GM23338 (cell line): Measurements from ENCODE around the gene SETD1B. TPM values are rescaled to one million over a fixed set of nuclear protein-coding genes. Genes with fewer than 3 reads are reported as not detected.

Source experiments
- ATAC-seq: fragments of 200-7000 bp; cut with Tn5 transposase; 3 replicates; pipeline ENCODE4 v1.9.1; 2020
- DNase-seq: peaks from one replicate; pipeline ENCODE4 v3.0.0-alpha.2; 2015; ENCODE audit warnings: low spot score
- H2AFZ ChIP-seq: fragments of 200-600 bp; sonication (generic); 2 replicates; pipeline ENCODE4 v1.8.0; 2016; ENCODE audit warnings: antibody characterized with exemption, mild to moderate bottlenecking, moderate library complexity
- H3F3A ChIP-seq: fragments of 200-600 bp; sonication (generic); replicated peaks from 2 replicates; pipeline ENCODE4 v1.8.0; 2017; ENCODE audit warnings: antibody characterized with exemption, mixed run types, low read depth
- H3K27ac ChIP-seq: fragments of 200-600 bp; sonication (generic); 2 replicates; pipeline ENCODE4 v1.6.1; 2016; ENCODE audit warnings: low read depth
- H3K27me3 ChIP-seq: fragments of 200-600 bp; sonication (generic); 2 replicates; pipeline ENCODE4 v1.8.0; 2016; ENCODE audit warnings: mild to moderate bottlenecking, mixed run types, moderate library complexity; ENCODE audit not compliant: insufficient read depth
- H3K36me3 ChIP-seq: fragments of 200-600 bp; sonication (generic); 2 replicates; pipeline ENCODE4 v1.8.0; 2016; ENCODE audit warnings: mild to moderate bottlenecking; ENCODE audit not compliant: insufficient read depth
- H3K4me1 ChIP-seq: fragments of 200-600 bp; sonication (generic); 2 replicates; pipeline ENCODE4 v1.8.0; 2016; ENCODE audit warnings: mild to moderate bottlenecking, moderate library complexity; ENCODE audit not compliant: insufficient read depth
- H3K4me2 ChIP-seq: fragments of 200-600 bp; sonication (generic); 2 replicates; pipeline ENCODE4 v1.7.1; 2017; ENCODE audit warnings: mixed run types
- H3K4me3 ChIP-seq: fragments of 200-600 bp; sonication (generic); 2 replicates; pipeline ENCODE4 v1.6.1; 2016; ENCODE audit warnings: mixed run types
- H3K79me2 ChIP-seq: fragments of 200-600 bp; sonication (generic); replicated peaks from 2 replicates; pipeline ENCODE4 v1.8.0; 2017; ENCODE audit warnings: mild to moderate bottlenecking; ENCODE audit not compliant: insufficient read depth
- H3K9me2 ChIP-seq: fragments of 200-600 bp; sonication (generic); 2 replicates; pipeline ENCODE4 v1.8.0; 2017; ENCODE audit not compliant: insufficient read depth
- H4K20me1 ChIP-seq: fragments of 200-600 bp; sonication (generic); replicated peaks from 2 replicates; pipeline ENCODE4 v1.8.0; 2017; ENCODE audit warnings: mild to moderate bottlenecking; ENCODE audit not compliant: insufficient read depth
- H3K27ac Mint-ChIP-seq: 2 replicates; pipeline ENCODE4 v1.8.0; 2020; ENCODE audit warnings: inconsistent platforms, mild to moderate bottlenecking, moderate library complexity, mixed read lengths
- H3K27me3 Mint-ChIP-seq: 3 replicates; pipeline ENCODE4 v1.8.0; 2022; ENCODE audit warnings: low read depth, mild to moderate bottlenecking, moderate library complexity, mixed read lengths, inconsistent platforms; ENCODE audit not compliant: insufficient read depth, poor library complexity
- H3K36me3 Mint-ChIP-seq: 3 replicates; pipeline ENCODE4 v1.8.0; 2021; ENCODE audit warnings: low read depth, mild to moderate bottlenecking, inconsistent platforms, moderate library complexity, mixed read lengths
- H3K4me1 Mint-ChIP-seq: 3 replicates; pipeline ENCODE4 v1.8.0; 2020; ENCODE audit warnings: mild to moderate bottlenecking, inconsistent platforms, mixed read lengths
- H3K4me3 Mint-ChIP-seq: 3 replicates; pipeline ENCODE4 v1.8.0; 2021; ENCODE audit warnings: moderate library complexity, mild to moderate bottlenecking, inconsistent platforms, mixed read lengths
- H3K9me3 Mint-ChIP-seq: 3 replicates; pipeline ENCODE4 v1.8.0; 2020; ENCODE audit warnings: moderate library complexity, mild to moderate bottlenecking, inconsistent platforms, mixed read lengths
- CREB1 ChIP-seq: fragments of 250-450 bp; sonication (Bioruptor Pico); IDR thresholded peaks from 2 replicates; pipeline ENCODE4 v1.5.0; 2020; ENCODE audit warnings: low read depth, mild to moderate bottlenecking, moderate library complexity
- CTCF ChIP-seq, 2 experiments: fragments of 200-600 bp in 1 of 2; sonication (generic) in 1 of 2; conservative IDR thresholded peaks; 2 replicates each; pipeline versions ENCODE4 v1.5.1 to v1.6.1; 2016 to 2017; ENCODE audit warnings: antibody characterized with exemption in 2 of 2, low read depth in 2 of 2, mild to moderate bottlenecking in 2 of 2, moderate library complexity in 1 of 2
- EZH2phosphoT487 ChIP-seq: fragments of 200-600 bp; sonication (generic); IDR thresholded peaks from one replicate; pipeline ENCODE4 v1.8.1; 2018; ENCODE audit warnings: antibody characterized with exemption; ENCODE audit not compliant: unreplicated experiment
- NANOG ChIP-seq: IDR thresholded peaks from 2 replicates; pipeline ENCODE4 v1.6.1; 2016; ENCODE audit warnings: antibody characterized with exemption, borderline replicate concordance
- POLR2AphosphoS5 ChIP-seq: IDR thresholded peaks from 2 replicates; pipeline ENCODE4 v1.6.1; 2016; ENCODE audit warnings: antibody characterized with exemption, low read depth
- REST ChIP-seq: IDR thresholded peaks from one replicate; pipeline ENCODE4 v1.6.1; 2018; ENCODE audit warnings: antibody characterized with exemption; ENCODE audit not compliant: unreplicated experiment
- STAT1 ChIP-seq: IDR thresholded peaks from one replicate; pipeline ENCODE4 v1.6.1; 2016; ENCODE audit warnings: antibody characterized with exemption; ENCODE audit not compliant: unreplicated experiment
- ZNF462 ChIP-seq: fragments of 250-450 bp; sonication (Bioruptor Pico); IDR thresholded peaks from 2 replicates; pipeline ENCODE4 v1.5.0; 2020; ENCODE audit warnings: mild to moderate bottlenecking, moderate library complexity
- polyA plus RNA-seq: library from polyadenylated mRNA; unstranded; fragments of >200 nt; fragmentation: Nextera tagmentation; extraction: Ambion mirVana; gene quantifications from 2 replicates; pipeline ENCODE4 v1.2.1, GENCODE V29; 2016
- total RNA-seq: library from RNA; depleted of rRNA; stranded (reverse); fragments of >200 nt; shearing (Covaris generic); gene quantifications from 2 replicates; pipeline ENCODE4 v1.2.3, GENCODE V29; 2014

SETD1B gene
- total and polyA plus RNA-seq, 2 experiments from 2014 or later = 3.1 to 8.7 TPM

GRCh38 chr12:121773011-121773777 lies 30.6 kb upstream of the SETD1B start:
- Histone ChIP-seq H3K4me3 (no peak overlapping the region), H3K9me2 (no peaks in the 10 kb centered on the region), H2AFZ (no peak overlapping the region), H3F3A (peaks cover 4% of the 10 kb centered on the region; the same call in 1 of the 2 replicates), H3K27ac (peak overlapping the region; percentile 30; the same call in 1 of the 2 replicates), H3K4me1 (peaks cover 23% of the 10 kb centered on the region), H3K27me3 (no peaks in the 10 kb centered on the region), H3K79me2 (no peaks in the 10 kb centered on the region), H3K36me3 (no peaks in the 10 kb centered on the region), H4K20me1 (no peaks in the 10 kb centered on the region), H3K4me2 (no peak overlapping the region)
- ATAC-seq (peak; percentile 72), DNase-seq (peak; percentile 88)
- peaks cover 3% of the 10 kb centered on the region for H3K27me3 Mint-ChIP-seq
- no peaks in the 10 kb centered on the region for H3K9me3 Mint-ChIP-seq
- no peak overlapping the region for H3K27ac Mint-ChIP-seq
- peaks cover 28% of the 10 kb centered on the region for H3K4me1 Mint-ChIP-seq
- no peak overlapping the region for H3K4me3 Mint-ChIP-seq
- H3K36me3 Mint-ChIP-seq = peaks cover 4% of the 10 kb centered on the region; the same call in 1 of the 3 replicates
- TF ChIP-seq NANOG (no peak), CTCF (conservative IDR thresholded peaks at IDR 0.05; ENCODE audit: low read depth in 2 of 2) (peak; percentile 79 to 95), STAT1 (no peak)

GRCh38 chr12:121774968-121775474 lies 28.8 kb upstream of the SETD1B start:
- Mint-ChIP-seq H3K4me3 (no peak overlapping the region), H3K27me3 (peaks cover 11% of the 10 kb centered on the region), H3K9me3 (no peaks in the 10 kb centered on the region), H3K36me3 (peaks cover 12% of the 10 kb centered on the region; the same call in 2 of the 3 replicates), H3K27ac (peak overlapping the region; percentile 94), H3K4me1 (peaks cover 24% of the 10 kb centered on the region)
- peaks cover 23% of the 10 kb centered on the region for H3K4me1 ChIP-seq
- H3K79me2 ChIP-seq = no peaks in the 10 kb centered on the region
- H3K4me3 ChIP-seq = peak overlapping the region; percentile 37; the same call in 1 of the 2 replicates
- H2AFZ ChIP-seq = no peak overlapping the region
- H3K27ac ChIP-seq = peak overlapping the region; percentile 95
- ATAC-seq (peak; percentile 26), DNase-seq (peak; percentile 87)
- no peaks in the 10 kb centered on the region for H3K9me2 ChIP-seq
- H3K36me3 ChIP-seq = no peaks in the 10 kb centered on the region
- H3K27me3 ChIP-seq = no peaks in the 10 kb centered on the region
- H3K4me2 ChIP-seq = peak overlapping the region; percentile 66
- H4K20me1 ChIP-seq = no peaks in the 10 kb centered on the region; the same call in 1 of the 2 replicates
- H3F3A ChIP-seq = peaks cover 11% of the 10 kb centered on the region; the same call in 1 of the 2 replicates
- TF ChIP-seq ZNF462 (CRISPR knock-in tag) (no peak), CREB1 (CRISPR knock-in tag) (no peak), STAT1 (no peak), REST (no peak), POLR2AphosphoS5 (no peak), EZH2phosphoT487 (no peak)
